ENCODE data around the gene CFAP65. TPM values are rescaled to one million over a fixed set of nuclear protein-coding genes. Genes with fewer than 3 reads are reported as not detected.

Gene CFAP65
- total RNA-seq, 3 donors from 2014 or later, result not detected

DNA sequence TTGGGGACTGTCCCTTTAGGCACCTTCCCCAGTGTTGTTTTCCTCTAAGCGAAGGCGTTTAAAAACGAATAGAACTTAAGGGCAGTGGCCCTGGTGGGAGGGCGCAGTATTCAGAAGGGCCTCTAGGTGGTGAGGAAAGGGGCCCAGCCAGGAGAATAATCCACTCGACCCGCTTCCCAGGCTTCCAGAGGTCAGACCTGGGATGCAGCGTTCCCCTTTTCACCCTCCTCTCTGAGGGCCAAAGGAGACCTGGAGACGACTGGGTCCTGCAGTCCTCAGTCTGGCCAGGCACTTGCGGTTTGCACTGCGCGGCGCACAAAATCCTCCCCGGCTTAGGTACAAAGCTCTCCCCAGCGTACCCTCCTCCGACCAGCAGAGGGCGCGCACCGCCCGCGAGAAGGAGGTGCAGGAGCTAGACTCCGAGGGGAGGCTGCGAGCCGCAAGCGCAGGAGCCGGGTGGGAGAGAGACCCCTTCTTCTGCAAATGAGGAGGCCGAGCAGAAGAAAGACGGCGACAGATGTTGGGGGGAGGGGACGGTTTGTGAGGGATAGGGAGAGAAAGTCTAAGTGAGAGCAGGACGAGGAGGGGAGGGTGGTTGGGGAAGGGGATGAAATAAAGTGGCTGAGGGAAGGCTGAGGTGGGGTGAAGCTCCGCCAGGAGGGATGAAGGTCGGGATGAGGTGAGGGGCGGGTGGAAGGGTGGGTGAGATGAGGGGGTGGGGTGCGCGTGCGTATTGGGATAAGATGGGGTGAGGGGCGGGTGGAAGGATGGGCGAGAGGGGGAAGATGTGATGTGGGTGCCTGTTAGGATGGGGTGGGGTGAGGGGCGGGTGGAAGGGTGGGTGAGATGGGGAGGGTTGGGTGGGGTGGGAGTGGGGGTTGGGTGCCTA, 61.2 kb downstream of the CFAP65 start:
- DNase-seq (peak; percentile 83), ATAC-seq (peak; percentile 89 to 91)
- peak overlapping the region; percentile 75 for H3K4me3 Mint-ChIP-seq
- peaks cover 80% of the 10 kb centered on the region for H3K27me3 Mint-ChIP-seq (ENCODE audit: low read depth)
- peaks cover 34% of the 10 kb centered on the region for H3K4me1 Mint-ChIP-seq (ENCODE audit: low read depth)
- H3K36me3 Mint-ChIP-seq (ENCODE audit: insufficient read depth), result no peaks in the 10 kb centered on the region
- no peaks in the 10 kb centered on the region for H3K9me3 Mint-ChIP-seq

DNA sequence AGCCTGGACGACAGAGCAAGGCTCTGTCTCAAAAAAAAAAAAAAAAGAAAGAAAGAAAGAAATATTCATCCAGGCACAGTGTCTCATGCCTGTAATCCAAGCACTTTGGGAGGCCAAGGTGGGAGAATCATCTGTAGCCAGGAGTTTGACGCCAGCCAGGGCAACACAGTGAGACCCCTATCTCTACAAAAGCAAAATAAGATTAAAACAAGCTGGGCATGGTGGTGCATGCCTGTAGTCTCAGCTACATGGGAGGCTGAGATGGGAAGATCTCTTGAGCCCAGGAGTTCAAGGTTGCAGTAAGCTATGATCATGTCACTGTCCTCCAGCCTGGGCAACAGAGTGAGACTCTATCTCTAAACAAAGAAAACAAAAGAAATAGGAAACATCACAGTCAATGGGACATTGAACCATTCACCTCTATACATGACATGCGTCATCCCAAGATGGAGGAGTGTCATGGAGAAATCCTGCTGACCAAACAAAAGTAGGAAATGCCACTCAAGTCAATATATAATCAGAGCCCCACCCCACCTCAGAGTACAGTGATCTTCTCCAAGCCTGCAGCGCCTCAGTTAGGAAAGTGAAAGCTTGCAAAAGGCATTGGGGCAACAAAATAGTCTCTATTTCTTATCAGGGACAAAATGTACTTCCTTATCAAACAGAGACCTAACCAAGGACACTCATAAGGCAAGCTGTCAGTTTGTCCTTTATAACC, 66.1 kb downstream of the CFAP65 start:
- no peaks in the 10 kb centered on the region for H3K36me3 Mint-ChIP-seq (ENCODE audit: insufficient read depth)
- H3K9me3 Mint-ChIP-seq, result no peaks in the 10 kb centered on the region
- H3K4me1 Mint-ChIP-seq (ENCODE audit: low read depth), result peaks cover 4% of the 10 kb centered on the region
- no peak overlapping the region for H3K4me3 Mint-ChIP-seq
- no peak for DNase-seq
- peaks cover 76% of the 10 kb centered on the region for H3K27me3 Mint-ChIP-seq (ENCODE audit: low read depth)
- ATAC-seq, result no peak

DNA sequence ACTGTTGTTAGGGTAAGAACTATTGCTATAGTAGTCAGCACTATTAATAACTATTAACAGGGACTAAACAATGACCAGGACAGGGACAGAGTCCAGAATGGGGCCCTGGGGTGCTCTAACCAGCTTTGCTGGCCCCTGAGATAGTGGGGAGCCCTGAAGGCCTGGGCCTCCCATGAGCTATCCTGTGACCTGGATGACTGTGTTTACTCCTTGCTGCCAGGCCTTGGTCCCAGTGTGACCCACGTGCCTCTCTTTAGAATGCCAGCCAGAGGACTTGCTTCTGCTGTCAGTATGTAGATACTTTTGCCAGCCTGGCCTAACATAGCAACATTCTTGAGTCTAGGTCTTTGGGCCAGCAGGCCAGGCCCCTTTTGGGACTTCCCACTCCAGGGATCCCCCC, 70.4 kb downstream of the CFAP65 start:
- Mint-ChIP-seq H3K27me3 (ENCODE audit: low read depth) (peaks cover 64% of the 10 kb centered on the region), H3K36me3 (ENCODE audit: insufficient read depth) (no peaks in the 10 kb centered on the region), H3K4me3 (no peak overlapping the region), H3K9me3 (no peaks in the 10 kb centered on the region), H3K4me1 (ENCODE audit: low read depth) (no peaks in the 10 kb centered on the region)
- ATAC-seq (no peak), DNase-seq (no peak)

DNA sequence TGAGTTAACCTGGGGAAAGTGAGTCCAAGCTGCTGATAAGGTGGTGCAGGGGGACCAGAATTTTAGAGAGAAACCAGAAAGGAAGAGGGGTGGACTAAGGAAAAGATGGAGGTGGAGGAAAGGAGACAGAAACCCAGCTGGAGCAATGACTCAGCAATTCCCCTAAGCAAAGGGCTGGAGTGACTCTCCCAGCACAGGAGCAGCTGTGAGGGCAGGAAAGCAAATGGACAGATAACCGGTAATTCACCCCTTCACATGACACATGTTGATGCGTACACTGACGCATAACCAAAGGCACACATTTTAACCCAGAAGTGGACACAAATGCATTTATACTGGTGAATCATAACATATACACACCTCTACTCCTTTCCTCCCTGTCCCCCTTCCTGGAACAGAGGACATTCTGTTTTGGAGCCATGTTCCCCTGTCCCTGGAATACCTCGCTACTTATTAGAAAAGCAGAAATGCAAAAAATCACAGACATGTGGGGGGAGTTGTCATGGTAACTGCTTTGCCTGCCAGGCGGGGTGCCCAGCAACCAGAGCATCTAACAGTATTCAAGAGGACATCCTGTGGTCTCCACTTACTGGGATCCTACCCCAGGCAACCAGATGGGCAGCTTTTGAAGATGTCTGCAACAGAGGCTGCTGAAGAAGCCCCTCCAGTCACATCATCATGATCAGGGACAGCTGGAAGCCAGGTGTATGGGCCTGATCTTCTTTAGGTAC, 77.1 kb downstream of the CFAP65 start:
- no peak overlapping the region for H3K4me3 Mint-ChIP-seq
- DNase-seq (no peak), ATAC-seq (no peak)
- H3K4me1 Mint-ChIP-seq (ENCODE audit: low read depth), result peaks cover 8% of the 10 kb centered on the region
- H3K36me3 Mint-ChIP-seq (ENCODE audit: insufficient read depth), result no peaks in the 10 kb centered on the region
- H3K27me3 Mint-ChIP-seq (ENCODE audit: low read depth), result peaks cover 76% of the 10 kb centered on the region
- no peaks in the 10 kb centered on the region for H3K9me3 Mint-ChIP-seq

DNA sequence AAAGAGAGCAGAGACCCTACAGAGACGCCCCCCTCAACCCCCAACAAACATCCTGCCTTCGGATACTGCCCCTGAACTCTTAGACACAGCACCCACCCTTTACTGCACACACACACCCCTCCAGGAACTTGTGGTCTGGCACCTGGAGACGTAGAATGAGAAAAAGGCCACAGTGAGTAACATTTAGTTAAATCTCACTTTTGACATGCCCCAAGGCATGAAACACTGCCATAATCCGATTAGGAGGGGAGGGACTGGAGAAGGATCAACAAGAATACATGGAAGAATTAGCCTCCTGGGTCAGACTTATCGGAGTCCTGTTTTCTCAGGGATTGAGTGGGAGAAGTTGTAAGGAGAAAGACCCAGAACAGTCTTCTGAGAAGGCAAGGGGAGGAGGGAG, 77.7 kb downstream of the CFAP65 start:
- Mint-ChIP-seq H3K4me1 (ENCODE audit: low read depth) (peaks cover 11% of the 10 kb centered on the region), H3K36me3 (ENCODE audit: insufficient read depth) (no peaks in the 10 kb centered on the region), H3K9me3 (no peaks in the 10 kb centered on the region), H3K4me3 (no peak overlapping the region), H3K27me3 (ENCODE audit: low read depth) (peaks cover 76% of the 10 kb centered on the region)
- no peak for ATAC-seq
- DNase-seq, result no peak

DNA sequence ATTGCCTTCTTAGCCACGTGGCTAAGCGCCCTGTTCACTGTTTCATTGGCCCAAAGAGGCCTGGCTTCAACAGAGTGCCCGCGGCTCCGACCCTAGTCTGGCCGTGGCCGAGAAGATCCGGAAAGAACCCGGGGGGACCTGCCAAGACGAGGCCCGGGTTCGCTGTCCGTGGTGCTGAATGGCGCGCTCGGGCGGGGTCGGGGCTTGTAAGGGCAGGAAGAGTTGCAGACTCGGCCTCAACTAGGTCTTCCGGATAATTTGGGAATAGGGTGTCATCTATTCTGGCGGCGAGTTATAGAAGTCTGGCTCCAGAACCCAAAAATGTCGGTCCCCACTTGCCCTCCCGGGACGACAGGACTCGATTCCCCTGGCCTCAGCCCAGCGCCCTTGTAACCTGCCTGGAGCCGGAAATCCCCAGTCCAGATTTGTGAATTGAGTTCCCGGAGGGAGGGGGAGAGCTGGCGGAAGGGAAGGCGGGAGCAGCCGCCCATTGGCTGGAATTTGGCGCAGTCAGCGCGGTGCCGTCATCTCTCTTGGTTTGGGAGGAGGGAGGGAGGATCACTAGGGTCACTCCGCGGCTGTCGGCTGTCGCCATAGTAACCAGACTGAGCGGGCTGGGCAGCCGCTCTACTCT, 78.3 kb downstream of the CFAP65 start:
- Mint-ChIP-seq H3K9me3 (no peaks in the 10 kb centered on the region), H3K4me3 (no peak overlapping the region), H3K36me3 (ENCODE audit: insufficient read depth) (no peaks in the 10 kb centered on the region), H3K4me1 (ENCODE audit: low read depth) (peaks cover 11% of the 10 kb centered on the region), H3K27me3 (ENCODE audit: low read depth) (peaks cover 79% of the 10 kb centered on the region)
- DNase-seq (peak; percentile 42), ATAC-seq (no peak)

DNA sequence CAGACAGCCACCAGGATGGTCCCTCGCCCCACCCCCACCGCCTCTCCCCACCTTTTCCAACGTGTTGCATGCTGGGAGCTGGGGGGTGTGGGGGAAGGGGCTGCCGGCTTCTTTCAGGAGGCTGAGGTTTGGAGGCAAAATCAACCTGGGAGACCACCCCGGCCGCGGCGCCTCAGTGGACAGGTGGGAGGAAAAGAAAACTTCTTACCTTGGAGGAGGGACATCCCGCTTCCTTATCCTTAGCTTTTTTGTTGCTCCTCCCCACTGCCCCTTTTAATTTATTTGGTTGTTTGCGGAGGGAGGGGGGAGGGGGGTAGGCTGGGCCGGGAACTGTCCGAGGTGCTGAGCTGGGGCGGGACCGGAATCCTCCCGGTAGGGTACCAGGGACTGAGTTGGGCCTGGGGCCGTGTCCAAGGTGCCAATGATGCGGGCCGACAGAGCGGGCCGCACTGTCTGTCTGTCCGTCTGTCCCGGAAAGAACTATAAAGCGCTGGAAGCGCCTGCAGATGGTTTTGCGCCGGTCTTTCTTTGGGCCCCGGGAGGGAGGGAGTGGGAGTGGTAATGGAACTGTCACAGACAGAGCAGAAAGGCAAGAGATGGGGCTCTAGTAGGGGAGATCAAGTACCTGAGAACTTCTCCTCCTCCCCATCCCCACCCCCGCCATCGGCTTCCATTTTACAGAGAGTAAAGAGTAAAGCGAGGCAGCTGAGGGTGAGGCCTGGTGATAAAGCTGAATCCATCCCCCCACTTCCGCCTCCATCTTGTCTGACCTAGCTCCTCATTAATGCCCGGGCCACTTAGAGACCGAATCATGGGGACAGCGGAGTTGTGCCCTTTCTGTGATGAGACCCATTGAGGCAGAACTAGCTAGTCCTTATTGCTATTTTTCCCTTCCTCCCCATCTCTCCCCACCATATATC, 79.4 kb downstream of the CFAP65 start:
- no peak for DNase-seq
- Mint-ChIP-seq H3K36me3 (ENCODE audit: insufficient read depth) (no peaks in the 10 kb centered on the region), H3K27me3 (ENCODE audit: low read depth) (peaks cover 84% of the 10 kb centered on the region), H3K4me1 (ENCODE audit: low read depth) (peaks cover 11% of the 10 kb centered on the region), H3K9me3 (no peaks in the 10 kb centered on the region), H3K4me3 (no peak overlapping the region)
- ATAC-seq, result no peak

DNA sequence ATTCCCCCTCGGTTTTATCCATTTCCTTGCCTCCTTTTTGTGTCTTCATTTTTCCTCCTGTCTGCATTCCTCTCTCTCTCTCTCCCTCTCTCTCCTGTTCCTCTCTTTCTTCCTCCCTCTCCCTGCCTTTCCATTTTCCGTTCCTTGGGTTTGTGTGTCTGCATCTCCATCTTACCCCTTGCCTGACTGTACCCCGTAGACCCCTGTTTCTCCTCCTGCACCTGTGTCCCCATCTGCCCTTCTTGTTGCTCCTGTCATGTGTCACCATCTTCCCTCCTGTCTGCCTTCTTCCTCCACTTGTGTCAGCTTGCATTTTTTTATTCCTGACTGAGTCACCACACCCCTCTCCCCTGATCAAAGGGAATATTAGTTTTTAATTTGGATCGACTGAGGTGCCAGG, 80.1 kb downstream of the CFAP65 start:
- H3K36me3 Mint-ChIP-seq (ENCODE audit: insufficient read depth), result no peaks in the 10 kb centered on the region
- peaks cover 83% of the 10 kb centered on the region for H3K27me3 Mint-ChIP-seq (ENCODE audit: low read depth)
- ATAC-seq (no peak), DNase-seq (no peak)
- H3K9me3 Mint-ChIP-seq, result no peaks in the 10 kb centered on the region
- no peak overlapping the region for H3K4me3 Mint-ChIP-seq
- peaks cover 11% of the 10 kb centered on the region for H3K4me1 Mint-ChIP-seq (ENCODE audit: low read depth)

DNA sequence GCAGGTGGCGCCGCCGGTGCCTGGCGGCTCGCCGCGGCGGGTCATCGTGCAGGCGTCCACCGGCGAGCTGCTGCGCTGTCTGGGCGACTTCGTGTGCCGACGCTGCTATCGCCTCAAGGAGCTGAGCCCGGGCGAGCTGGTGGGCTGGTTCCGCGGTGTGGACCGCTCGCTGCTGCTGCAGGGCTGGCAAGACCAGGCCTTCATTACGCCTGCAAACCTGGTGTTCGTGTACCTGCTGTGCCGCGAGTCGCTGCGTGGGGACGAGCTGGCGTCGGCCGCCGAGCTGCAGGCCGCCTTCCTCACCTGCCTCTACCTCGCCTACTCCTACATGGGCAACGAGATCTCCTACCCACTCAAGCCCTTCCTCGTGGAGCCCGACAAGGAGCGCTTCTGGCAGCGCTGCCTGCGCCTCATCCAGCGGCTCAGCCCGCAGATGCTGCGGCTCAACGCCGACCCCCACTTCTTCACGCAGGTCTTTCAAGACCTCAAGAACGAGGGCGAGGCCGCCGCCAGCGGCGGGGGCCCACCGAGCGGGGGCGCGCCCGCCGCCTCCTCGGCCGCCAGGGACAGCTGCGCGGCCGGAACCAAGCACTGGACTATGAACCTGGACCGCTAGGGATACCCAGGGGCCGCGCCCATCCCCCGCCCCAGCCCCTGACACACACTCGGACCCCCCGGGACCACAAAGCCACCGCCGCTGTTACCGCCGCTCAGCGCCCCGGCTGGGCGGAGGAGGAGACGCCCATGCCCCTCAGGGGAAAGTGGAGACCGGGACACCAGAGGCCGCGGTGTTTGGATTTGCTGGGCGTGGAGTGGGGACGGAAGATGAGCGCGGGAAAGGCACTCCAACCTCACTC, 80.8 kb downstream of the CFAP65 start:
- H3K36me3 Mint-ChIP-seq (ENCODE audit: insufficient read depth), result no peaks in the 10 kb centered on the region
- H3K4me3 Mint-ChIP-seq, result peak overlapping the region; percentile 37
- peak in 1 of 2 donors; percentile 3 for ATAC-seq
- H3K4me1 Mint-ChIP-seq (ENCODE audit: low read depth), result peaks cover 11% of the 10 kb centered on the region
- DNase-seq, result no peak
- H3K27me3 Mint-ChIP-seq (ENCODE audit: low read depth), result peaks cover 83% of the 10 kb centered on the region
- H3K9me3 Mint-ChIP-seq, result no peaks in the 10 kb centered on the region

DNA sequence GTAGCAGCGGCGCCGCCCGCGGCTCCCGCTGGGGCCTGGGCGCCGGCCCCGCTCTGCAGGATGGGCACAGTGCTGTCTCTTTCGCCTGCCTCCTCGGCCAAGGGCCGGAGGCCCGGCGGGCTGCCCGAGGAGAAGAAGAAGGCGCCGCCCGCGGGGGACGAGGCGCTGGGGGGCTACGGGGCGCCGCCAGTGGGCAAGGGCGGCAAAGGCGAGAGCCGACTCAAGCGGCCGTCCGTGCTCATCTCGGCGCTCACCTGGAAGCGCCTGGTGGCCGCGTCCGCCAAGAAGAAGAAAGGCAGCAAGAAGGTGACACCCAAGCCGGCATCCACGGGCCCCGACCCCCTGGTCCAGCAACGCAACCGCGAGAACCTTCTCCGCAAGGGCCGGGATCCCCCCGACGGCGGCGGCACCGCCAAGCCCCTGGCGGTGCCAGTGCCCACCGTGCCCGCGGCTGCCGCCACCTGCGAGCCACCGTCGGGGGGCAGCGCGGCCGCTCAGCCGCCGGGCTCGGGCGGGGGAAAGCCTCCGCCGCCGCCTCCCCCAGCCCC, 81.5 kb downstream of the CFAP65 start:
- H3K4me3 Mint-ChIP-seq, result no peak overlapping the region
- H3K4me1 Mint-ChIP-seq (ENCODE audit: low read depth), result peaks cover 11% of the 10 kb centered on the region
- ATAC-seq (peak in 1 of 2 donors; percentile 5), DNase-seq (no peak)
- H3K9me3 Mint-ChIP-seq, result no peaks in the 10 kb centered on the region
- no peaks in the 10 kb centered on the region for H3K36me3 Mint-ChIP-seq (ENCODE audit: insufficient read depth)
- H3K27me3 Mint-ChIP-seq (ENCODE audit: low read depth), result peaks cover 77% of the 10 kb centered on the region

DNA sequence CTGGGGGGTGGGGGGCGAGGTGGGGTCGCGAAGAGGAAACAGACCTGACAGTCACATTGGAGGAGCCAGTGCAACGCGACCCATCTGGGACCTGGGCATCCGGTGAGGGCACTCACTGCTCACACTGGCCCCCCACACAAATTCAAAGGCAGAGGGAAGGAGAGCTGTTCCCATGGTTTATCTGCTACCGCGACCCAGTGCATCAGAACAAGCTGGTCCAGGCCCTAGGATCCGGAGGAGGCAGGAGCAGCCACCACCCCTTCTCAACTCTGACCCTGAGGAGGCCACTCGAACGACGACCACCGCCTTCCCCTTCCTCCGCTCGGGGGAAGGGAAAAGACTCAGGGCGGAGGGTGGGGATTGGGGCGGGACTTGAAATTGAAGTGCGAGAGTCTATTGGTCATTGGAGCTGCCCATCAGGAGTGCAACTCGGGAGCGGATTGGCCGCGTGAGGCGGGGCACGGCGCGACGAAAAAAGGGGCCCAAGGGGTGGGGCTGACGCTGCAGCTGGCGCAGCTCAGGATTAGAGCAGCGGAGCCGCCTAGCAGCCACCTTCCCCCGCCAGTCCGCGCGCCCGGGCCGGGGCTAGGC, 82.1 kb downstream of the CFAP65 start, which contains the start of gene CDK5R2:
TSS of gene CDK5R2 (plus strand) at position 526 of the 591 bp plus-strand sequence. CDS start 155 bp downstream, outside the sequence.
- DNase-seq (peak; percentile 52), ATAC-seq (peak; percentile 93 to 94)
- H3K36me3 Mint-ChIP-seq (ENCODE audit: insufficient read depth), result no peaks in the 10 kb centered on the region
- peaks cover 11% of the 10 kb centered on the region for H3K4me1 Mint-ChIP-seq (ENCODE audit: low read depth)
- H3K4me3 Mint-ChIP-seq, result peak within 1 kb of the TSS; percentile 37
- peaks cover 77% of the 10 kb centered on the region for H3K27me3 Mint-ChIP-seq (ENCODE audit: low read depth)
- H3K9me3 Mint-ChIP-seq, result no peaks in the 10 kb centered on the region

DNA sequence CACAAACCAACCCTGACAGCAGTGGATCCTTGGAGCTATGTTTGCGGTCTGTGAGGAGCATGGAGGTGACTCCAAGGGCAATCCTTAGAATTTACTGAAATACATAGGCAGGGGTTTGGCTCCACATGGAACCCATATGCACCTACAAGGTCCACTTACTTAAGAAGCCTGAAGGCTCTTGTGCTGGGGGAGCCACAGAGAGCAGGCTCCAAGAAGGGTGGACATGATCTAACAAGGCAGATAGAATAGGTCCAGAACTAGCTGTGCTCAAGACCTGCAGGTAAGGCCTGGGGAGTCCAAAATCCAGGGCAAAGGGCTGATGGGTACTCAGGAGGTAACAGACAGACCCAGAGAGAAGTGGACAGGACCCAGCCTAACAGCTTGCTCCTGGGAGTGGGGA, 83.0 kb downstream of the CFAP65 start:
- H3K4me3 Mint-ChIP-seq, result no peak overlapping the region
- no peaks in the 10 kb centered on the region for H3K9me3 Mint-ChIP-seq
- H3K4me1 Mint-ChIP-seq (ENCODE audit: low read depth), result peaks cover 11% of the 10 kb centered on the region
- no peaks in the 10 kb centered on the region for H3K36me3 Mint-ChIP-seq (ENCODE audit: insufficient read depth)
- H3K27me3 Mint-ChIP-seq (ENCODE audit: low read depth), result peaks cover 75% of the 10 kb centered on the region
- DNase-seq (no peak), ATAC-seq (no peak)
